Stimulated activated CD8-positive, alpha-beta memory T cell treated with anti-CD3 and anti-CD28 coated beads, Interleukin-7, amount 100 ng/mL, for 24 hours (primary cell): ENCODE data around the gene PAX9.
"Not testable (repeated sequence)": the region's sequence is repeated elsewhere in the genome, so short reads cannot be mapped to it uniquely, and the experiment has no call there.

Source experiments
- DNase-seq: peaks from one replicate; pipeline ENCODE4 v3.0.0-alpha.2; 2020; ENCODE audit warnings: low read depth

PAX9 gene

GRCh38 chr14:36672095-36672494, 10.4 kb downstream of the PAX9 start:
- DNase-seq: no peak

DNA sequence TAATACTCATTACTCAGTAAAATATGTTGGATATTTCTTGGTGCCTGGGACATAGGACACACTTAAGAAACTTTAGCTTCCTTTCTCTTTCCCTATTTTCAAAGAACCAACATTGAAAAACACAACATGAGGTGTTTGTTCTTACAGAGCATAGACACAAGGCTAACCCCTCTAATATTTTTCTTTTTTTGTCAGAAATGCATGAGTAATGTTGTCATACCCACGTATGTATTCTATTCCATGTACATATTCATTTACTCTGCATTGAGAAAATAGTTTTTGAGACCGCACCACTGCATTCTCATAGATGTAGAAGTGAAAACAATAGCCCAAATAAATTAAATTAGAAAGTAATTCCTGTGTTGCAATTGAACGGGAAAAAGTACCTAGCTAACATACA, 13.0 kb downstream of the PAX9 start:
- no peak for DNase-seq

DNA sequence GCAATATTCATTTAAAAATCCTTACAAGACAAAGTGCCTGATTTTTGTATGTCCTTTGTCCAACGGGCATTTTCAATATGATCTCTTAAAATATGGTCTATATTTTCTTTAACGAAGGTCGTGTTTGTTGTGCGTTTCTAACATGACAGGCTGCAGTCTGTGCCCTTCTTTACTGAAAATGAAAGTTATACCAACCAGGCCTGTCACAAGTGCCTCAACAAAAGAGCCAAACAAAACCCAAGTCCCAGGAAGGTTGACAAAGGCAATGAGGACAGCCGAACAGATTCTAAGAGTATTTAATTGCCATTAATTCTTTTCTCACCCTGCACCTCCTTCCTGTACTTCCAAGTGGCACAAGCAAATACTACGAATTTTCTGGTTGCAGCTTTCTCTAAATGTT, 13.9 kb downstream of the PAX9 start:
- DNase-seq: no peak

GRCh38 chr14:36676236-36676635, 14.6 kb downstream of the PAX9 start:
- no peak for DNase-seq

DNA sequence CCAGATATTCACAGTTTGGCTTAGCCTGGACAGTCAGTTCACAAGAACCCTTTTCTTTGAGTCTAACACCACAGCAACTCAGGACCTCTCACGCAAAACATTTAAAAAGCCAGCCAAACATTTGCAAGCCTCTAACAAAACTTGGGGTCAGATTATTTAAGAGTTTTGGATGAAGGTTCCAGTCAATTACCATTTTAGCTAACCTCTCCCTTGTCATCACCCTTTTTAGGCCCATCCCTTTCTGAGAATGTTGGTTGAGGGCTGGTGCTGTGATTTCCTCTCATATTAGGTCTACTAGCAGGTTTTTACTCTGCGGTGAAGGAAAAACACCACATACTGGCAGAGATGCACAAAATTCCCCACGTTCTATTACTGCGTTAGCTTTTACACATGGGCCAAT, 20.7 kb downstream of the PAX9 start:
- DNase-seq: no peak

GRCh38 chr14:36683083-36683724, 21.5 kb downstream of the PAX9 start:
- no peak for DNase-seq

DNA sequence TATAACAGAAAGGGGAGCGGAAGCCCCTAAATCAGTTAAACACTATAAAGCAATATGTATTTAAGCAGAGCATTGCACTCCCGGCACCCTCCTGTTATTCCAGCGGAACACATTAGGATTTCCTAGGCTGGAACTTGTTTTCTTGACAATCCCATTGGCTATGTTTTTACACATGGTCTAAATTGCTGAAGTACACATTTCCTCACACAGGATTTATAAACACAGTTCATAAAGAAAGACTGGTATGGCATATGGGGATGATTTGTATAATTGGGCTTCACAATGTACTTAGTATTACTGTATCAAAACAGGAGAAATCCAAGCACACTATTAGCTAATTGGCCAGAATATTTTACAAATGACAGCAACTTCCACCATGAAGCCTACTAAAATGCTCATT, 23.3 kb downstream of the PAX9 start:
- no peak for DNase-seq

DNA sequence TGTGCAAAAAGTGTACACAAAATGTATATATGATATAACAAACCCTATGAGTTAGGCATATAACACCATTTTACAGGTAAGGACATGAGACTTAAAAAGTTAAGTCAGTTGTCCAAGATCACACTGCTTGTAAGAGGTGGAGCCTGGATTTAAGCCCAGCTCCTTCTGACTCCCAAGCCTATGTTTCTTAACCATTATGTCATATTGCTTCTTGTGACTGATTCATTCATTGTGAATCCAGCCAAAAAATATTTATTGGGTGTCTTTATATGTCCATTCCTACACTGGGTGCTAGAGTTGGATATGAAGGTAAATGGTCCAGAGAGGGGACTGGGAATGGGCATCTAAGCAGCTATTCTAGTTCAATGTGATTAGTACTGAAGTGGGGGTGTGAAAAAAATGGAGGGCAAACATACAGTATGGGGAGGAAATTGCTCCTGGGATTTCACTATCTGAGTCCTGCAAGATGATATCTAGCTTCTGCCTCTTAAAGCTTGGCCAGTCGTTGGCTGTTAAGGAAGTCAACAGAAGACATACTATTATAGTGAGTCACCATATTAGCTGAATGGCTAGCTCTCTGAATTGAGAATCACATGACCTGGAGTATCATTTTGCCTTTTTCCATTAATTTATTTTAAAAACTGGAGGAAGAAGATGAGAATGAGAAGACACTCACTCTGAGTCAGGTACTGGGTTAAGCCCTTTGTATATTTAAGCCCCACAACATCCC, 28.8 kb downstream of the PAX9 start:
- no peak for DNase-seq

- DNase-seq: not testable (repeated sequence)
Observed at GRCh38 chr14:36699420-36699819, 37.8 kb downstream of the PAX9 start.

GRCh38 chr14:36700651-36701050, 39.0 kb downstream of the PAX9 start:
- DNase-seq: no peak

DNA sequence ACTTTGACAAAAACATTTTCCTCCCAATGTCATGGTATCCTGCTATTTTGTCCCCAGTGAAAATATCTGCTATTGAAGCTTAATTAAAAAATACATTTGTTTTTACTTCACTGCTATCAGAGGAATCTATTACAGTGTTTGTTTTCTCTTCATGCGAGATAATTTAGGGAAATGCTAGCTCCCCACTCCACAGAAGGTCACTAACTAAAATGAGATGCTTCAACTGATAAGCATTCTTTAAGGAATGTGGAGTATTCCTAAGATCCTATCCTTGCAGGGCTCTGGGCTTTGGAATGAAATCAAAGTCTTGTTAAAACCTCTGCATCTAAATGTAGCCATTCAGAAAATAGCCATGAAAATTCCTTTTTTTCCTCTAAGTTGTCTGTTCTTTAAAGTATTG, 39.5 kb downstream of the PAX9 start:
- no peak for DNase-seq

DNA sequence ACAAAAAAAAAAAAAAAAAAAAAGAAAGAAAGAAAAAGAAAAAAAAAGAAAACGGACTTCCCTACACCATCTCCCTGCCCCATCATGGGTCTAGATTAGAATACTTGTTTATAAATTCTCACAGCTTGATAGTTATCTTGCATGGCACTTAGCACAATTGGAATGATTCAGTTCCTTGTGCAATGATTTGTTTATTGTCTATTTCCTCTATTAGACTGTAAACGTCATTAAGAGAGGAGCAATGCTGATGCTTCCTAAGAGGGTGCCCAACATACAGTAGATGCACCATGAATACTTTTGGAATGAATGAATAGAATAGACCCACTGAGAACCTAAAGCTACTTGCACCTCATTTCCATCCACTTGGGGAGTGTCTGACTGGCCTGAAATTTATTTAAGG, 40.8 kb downstream of the PAX9 start:
- DNase-seq: no peak

- no peak for DNase-seq
Observed at GRCh38 chr14:36707570-36707969, 45.9 kb downstream of the PAX9 start.

DNA sequence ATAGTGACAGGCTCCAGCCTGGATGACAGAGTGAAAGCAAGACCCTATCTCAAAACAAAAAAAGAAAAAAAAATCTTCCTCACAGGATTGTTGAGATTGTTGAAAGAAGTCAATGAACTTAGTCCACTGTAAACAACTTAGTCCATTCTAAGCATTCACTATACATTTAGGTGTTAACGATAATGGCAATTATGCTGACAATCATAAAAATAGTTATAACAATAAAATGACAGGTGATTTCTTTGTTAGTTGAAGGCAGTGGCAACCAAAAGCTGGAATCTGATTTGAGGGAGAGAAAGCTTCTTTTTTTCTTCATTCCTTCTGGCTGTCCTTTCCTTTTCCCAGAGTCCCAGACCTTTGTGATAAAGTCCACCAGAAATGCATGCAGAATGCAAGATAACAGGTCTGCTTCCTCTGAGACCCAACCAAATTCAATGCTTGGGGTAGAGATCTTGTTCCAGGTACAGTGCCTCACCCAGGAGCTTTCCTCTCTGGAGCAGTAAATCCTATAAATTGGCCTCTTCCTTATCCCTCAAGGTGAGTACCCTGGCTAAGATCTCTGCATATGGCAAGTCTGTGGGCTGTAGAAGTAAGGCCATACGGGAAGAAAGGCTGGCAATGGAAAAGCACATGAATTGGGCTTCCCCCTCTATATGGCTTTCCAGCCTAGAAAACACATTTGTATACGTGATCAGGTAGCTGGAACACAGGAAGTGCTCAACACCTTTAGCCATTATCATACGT, 52.5 kb downstream of the PAX9 start:
- no peak for DNase-seq

- no peak for DNase-seq
Observed at GRCh38 chr14:36716614-36717184, 55.0 kb downstream of the PAX9 start.

GRCh38 chr14:36717363-36717762, 55.7 kb downstream of the PAX9 start:
- DNase-seq: no peak

DNA sequence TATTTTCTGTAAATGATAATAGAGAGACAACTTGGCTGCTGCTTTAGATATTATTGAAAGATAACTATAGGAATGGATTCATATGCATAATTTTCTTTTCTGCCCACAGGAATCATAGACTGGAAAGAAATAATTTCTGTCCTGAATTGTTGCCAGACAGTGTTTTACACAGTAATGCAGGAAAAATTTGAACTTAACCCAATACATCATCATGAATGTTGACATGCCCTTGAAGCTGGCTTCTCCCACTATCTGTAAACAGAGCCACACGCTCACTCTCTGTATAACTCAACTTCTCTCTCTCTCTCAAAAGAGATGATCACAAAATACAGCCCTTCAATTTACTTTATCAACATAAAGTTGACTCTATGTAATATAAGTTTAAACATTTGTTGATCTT, 56.6 kb downstream of the PAX9 start:
- no peak for DNase-seq

- no peak for DNase-seq
Observed at GRCh38 chr14:36719823-36720222, 58.2 kb downstream of the PAX9 start.

DNA sequence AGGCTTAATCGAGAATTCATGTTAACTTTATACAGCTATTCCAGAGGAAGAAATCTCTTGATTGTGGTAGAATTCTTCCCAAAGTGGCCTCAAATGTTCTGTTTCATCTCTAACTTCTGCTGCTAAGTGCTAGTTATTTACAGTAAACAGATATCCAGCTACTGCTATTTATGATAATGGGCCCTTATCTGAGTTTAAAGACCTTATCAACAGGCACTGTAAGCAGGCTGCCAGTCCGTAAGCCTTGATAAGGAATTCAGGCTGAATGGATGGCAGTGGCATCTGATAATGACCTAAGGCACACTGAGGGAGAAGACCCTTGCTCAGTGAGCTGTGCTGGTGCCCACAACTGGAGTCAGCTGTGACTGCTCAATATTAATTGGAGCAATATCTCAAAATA, 59.0 kb downstream of the PAX9 start:
- no peak for DNase-seq

DNA sequence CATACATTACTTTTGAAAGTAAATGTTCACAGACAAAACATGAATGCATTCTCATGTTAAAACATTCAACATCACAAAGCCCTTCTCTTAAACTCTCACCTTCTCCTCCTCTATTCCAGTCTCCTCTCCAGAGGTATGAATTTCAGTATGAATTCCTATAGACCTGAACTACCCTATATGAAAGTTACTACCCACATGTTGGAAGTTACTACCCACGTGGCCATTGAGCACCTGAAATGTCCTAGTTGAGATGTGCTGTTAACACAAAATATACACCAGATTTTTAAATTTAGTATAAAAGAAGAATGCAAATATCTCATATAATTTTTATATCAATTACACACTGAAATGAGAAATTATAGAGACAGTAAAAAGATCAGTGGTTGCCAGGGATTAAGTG, 60.2 kb downstream of the PAX9 start:
- no peak for DNase-seq

DNA sequence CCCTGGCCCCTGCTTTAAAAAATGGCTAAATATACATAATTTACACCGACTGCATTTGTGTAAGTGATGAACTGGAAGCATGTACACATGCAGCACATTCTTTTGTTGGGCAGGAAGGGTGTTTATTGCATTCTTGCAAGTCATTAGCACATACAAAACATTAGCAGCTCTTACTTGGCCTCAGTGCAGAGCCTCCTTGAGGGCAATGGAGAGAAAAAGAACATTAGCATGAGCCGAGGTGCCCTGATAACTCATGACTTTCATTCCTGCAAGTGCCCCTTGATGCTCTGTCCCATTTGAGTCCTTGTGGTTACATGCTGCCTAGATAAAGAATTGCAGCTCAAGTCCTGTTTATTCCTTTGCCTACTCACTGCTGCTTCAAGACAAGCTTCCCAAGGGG, 61.9 kb downstream of the PAX9 start:
- DNase-seq: no peak

DNA sequence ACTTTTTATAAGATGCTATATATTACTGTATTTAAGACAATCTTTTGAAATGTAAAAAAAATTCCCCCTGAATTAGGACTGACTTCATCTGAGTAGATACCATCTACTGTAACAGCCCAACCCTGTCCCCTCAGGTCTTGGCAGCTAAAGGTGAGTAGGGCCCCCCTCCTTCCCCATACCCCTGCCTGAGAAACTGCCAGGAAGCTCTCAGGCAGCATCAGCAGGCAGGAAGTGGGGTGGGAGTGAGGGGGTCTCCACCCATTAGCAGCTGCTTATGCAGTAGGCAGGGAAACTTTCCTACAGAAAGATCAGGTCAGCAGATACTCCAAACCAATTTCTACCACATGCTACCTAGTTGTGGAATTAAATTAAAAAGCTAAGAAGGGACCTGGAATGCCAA, 62.5 kb downstream of the PAX9 start:
- DNase-seq: no peak

GRCh38 chr14:36726128-36726527, 64.5 kb downstream of the PAX9 start:
- no peak for DNase-seq
